ACC112 (cell line): ENCODE data around the gene SEMA4D.
"Not testable (repeated sequence)": the region's sequence is repeated elsewhere in the genome, so short reads cannot be mapped to it uniquely, and the experiment has no call there.

Source experiments
- H2AFZ ChIP-seq: fragments of 200-600 bp; sonication (generic); one replicate; pipeline ENCODE4 v1.6.0; 2017; ENCODE audit warnings: antibody characterized with exemption, low read length; ENCODE audit not compliant: unreplicated experiment
- H3K27ac ChIP-seq: fragments of 200-600 bp; sonication (generic); 2 replicates; pipeline ENCODE4 v1.5.1; 2014; ENCODE audit warnings: low read depth, mild to moderate bottlenecking, antibody characterized with exemption, low read length, moderate library complexity
- H3K27me3 ChIP-seq: fragments of 200-600 bp; sonication (generic); 2 replicates; pipeline ENCODE4 v1.6.1; 2014; ENCODE audit warnings: mild to moderate bottlenecking, antibody characterized with exemption, low read length, moderate library complexity, mixed read lengths; ENCODE audit not compliant: insufficient read depth
- H3K36me3 ChIP-seq: fragments of 200-600 bp; sonication (generic); 2 replicates; pipeline ENCODE4 v1.6.1; 2016; ENCODE audit warnings: mild to moderate bottlenecking, antibody characterized with exemption, low read length, moderate library complexity, mixed read lengths; ENCODE audit not compliant: insufficient read depth
- H3K4me1 ChIP-seq: fragments of 200-600 bp; sonication (generic); one replicate; pipeline ENCODE4 v1.6.1; 2016; ENCODE audit warnings: low read length, mixed read lengths; ENCODE audit not compliant: insufficient read depth, unreplicated experiment, control insufficient read depth
- H3K4me3 ChIP-seq: fragments of 200-600 bp; sonication (generic); 2 replicates; pipeline ENCODE4 v1.5.1; 2014; ENCODE audit warnings: mild to moderate bottlenecking, low read depth, low read length
- H3K79me2 ChIP-seq: fragments of 200-600 bp; sonication (generic); one replicate; pipeline ENCODE4 v1.6.0; 2016; ENCODE audit warnings: low read length; ENCODE audit not compliant: control insufficient read depth, unreplicated experiment, insufficient read depth

SEMA4D gene

GRCh38 chr9:89482056-89482851 lies 15.7 kb downstream of the SEMA4D start:
- H3K27me3 ChIP-seq, result peaks cover 36% of the 10 kb centered on the region
- no peak overlapping the region for H3K4me3 ChIP-seq
- H3K4me1 ChIP-seq, result no peaks in the 10 kb centered on the region
- H3K79me2 ChIP-seq, result no peaks in the 10 kb centered on the region
- H3K36me3 ChIP-seq, result no peaks in the 10 kb centered on the region
- no peak overlapping the region for H2AFZ ChIP-seq
- H3K27ac ChIP-seq, result no peak overlapping the region

- H3K27me3 ChIP-seq, result peaks cover 33% of the 10 kb centered on the region; the same call in 1 of the 2 replicates
- H2AFZ ChIP-seq, result no peak overlapping the region
- H3K4me1 ChIP-seq, result no peaks in the 10 kb centered on the region
- no peak overlapping the region for H3K4me3 ChIP-seq
- no peak overlapping the region for H3K27ac ChIP-seq
- H3K36me3 ChIP-seq, result no peaks in the 10 kb centered on the region
- no peaks in the 10 kb centered on the region for H3K79me2 ChIP-seq
These were observed 16.4 kb downstream of the SEMA4D start for GRCh38 chr9:89481538-89481915.

- Histone ChIP-seq H3K27ac (no peak overlapping the region), H3K4me1 (no peaks in the 10 kb centered on the region), H3K4me3 (no peak overlapping the region), H3K27me3 (peaks cover 32% of the 10 kb centered on the region; the same call in 1 of the 2 replicates), H3K36me3 (no peaks in the 10 kb centered on the region), H3K79me2 (no peaks in the 10 kb centered on the region), H2AFZ (no peak overlapping the region)
These were observed 16.9 kb downstream of the SEMA4D start for GRCh38 chr9:89480825-89481537.

GRCh38 chr9:89480372-89480771 lies 17.5 kb downstream of the SEMA4D start:
- H3K4me1 ChIP-seq, H3K79me2 ChIP-seq, H3K27ac ChIP-seq, H2AFZ ChIP-seq, H3K36me3 ChIP-seq, H3K4me3 ChIP-seq: not testable (repeated sequence)
- H3K27me3 ChIP-seq, result peaks cover 34% of the 10 kb centered on the region; the same call in 1 of the 2 replicates

GRCh38 chr9:89479669-89480011 lies 18.3 kb downstream of the SEMA4D start:
- H3K4me3 ChIP-seq, H3K79me2 ChIP-seq, H3K36me3 ChIP-seq, H3K4me1 ChIP-seq, H2AFZ ChIP-seq, H3K27ac ChIP-seq: not testable (repeated sequence)
- peaks cover 32% of the 10 kb centered on the region; the same call in 1 of the 2 replicates for H3K27me3 ChIP-seq

GRCh38 chr9:89478821-89479668 lies 18.9 kb downstream of the SEMA4D start:
- Histone ChIP-seq H2AFZ (no peak overlapping the region), H3K4me3 (no peak overlapping the region), H3K79me2 (no peaks in the 10 kb centered on the region), H3K27ac (no peak overlapping the region), H3K27me3 (peaks cover 37% of the 10 kb centered on the region), H3K4me1 (no peaks in the 10 kb centered on the region), H3K36me3 (no peaks in the 10 kb centered on the region)

GRCh38 chr9:89477811-89478630 lies 19.9 kb downstream of the SEMA4D start:
- no peak overlapping the region for H3K4me3 ChIP-seq
- no peak overlapping the region for H3K27ac ChIP-seq
- H3K4me1 ChIP-seq, result no peaks in the 10 kb centered on the region

GRCh38 chr9:89477384-89477783 lies 20.5 kb downstream of the SEMA4D start:
- no peaks in the 10 kb centered on the region for H3K4me1 ChIP-seq
- H3K79me2 ChIP-seq, result no peaks in the 10 kb centered on the region
- H3K27ac ChIP-seq, result no peak overlapping the region
- H3K27me3 ChIP-seq, result peaks cover 30% of the 10 kb centered on the region
- H2AFZ ChIP-seq, result no peak overlapping the region
- no peaks in the 10 kb centered on the region for H3K36me3 ChIP-seq
- H3K4me3 ChIP-seq, result no peak overlapping the region

More at GRCh38 chr9:89477811-89478630, 19.9 kb downstream of the SEMA4D start:
- H2AFZ ChIP-seq, result no peak overlapping the region
- peaks cover 36% of the 10 kb centered on the region for H3K27me3 ChIP-seq
- H3K79me2 ChIP-seq, result no peaks in the 10 kb centered on the region
- no peaks in the 10 kb centered on the region for H3K36me3 ChIP-seq

- Histone ChIP-seq H3K27ac (no peak overlapping the region), H3K27me3 (peaks cover 24% of the 10 kb centered on the region), H2AFZ (no peak overlapping the region), H3K4me3 (no peak overlapping the region), H3K4me1 (no peaks in the 10 kb centered on the region), H3K79me2 (no peaks in the 10 kb centered on the region), H3K36me3 (no peaks in the 10 kb centered on the region)
These were observed 21.4 kb downstream of the SEMA4D start for GRCh38 chr9:89476546-89476945.

GRCh38 chr9:89475891-89476440 lies 21.9 kb downstream of the SEMA4D start:
- H3K4me3 ChIP-seq, result no peak overlapping the region
- no peak overlapping the region for H2AFZ ChIP-seq
- peaks cover 22% of the 10 kb centered on the region for H3K27me3 ChIP-seq
- H3K36me3 ChIP-seq, result no peaks in the 10 kb centered on the region
- no peaks in the 10 kb centered on the region for H3K79me2 ChIP-seq
- H3K27ac ChIP-seq, result no peak overlapping the region
- H3K4me1 ChIP-seq, result no peaks in the 10 kb centered on the region
